ENCODE data around the gene BCL2L1.

The BCL2L1 gene

DNA sequence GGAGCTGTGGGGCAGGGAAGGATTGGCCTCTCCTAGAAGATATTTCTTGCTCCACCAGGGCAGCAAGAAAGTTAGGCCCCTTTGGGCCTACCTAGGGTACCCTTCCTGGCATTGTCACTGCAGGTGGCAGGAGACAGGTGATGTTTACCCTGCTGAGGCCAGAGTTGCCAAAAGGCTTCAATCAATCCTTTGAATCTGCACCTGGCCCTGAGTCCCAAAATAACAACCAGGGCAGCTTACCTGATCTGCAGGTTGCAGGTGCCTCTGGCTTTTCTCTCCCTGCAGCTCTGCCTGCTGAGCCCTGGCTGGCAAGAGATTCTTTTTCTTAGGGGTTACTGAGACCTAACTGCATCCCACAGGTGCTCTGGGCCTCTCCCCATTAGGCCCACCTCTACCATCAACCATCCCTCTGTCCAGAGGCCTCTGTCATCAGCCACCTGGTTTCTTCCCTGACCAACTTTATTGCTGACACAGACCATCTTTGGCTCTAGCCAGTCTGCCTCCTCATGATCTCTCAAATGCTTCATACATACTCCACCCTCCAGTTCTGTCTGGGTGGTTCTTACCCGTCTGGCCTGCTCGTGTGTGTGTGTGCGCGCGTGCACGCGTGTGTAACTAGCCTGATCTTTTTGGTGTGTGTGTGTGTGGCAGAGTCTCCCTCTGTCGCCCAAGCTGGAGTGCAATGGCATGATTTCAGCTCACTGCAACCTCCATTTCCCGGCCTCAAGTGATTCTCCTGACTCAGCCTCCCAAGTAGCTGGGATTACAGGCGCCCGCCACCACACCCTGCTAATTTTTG is 13.7 kb downstream of the BCL2L1 start:
- no peak for DNase-seq

DNA sequence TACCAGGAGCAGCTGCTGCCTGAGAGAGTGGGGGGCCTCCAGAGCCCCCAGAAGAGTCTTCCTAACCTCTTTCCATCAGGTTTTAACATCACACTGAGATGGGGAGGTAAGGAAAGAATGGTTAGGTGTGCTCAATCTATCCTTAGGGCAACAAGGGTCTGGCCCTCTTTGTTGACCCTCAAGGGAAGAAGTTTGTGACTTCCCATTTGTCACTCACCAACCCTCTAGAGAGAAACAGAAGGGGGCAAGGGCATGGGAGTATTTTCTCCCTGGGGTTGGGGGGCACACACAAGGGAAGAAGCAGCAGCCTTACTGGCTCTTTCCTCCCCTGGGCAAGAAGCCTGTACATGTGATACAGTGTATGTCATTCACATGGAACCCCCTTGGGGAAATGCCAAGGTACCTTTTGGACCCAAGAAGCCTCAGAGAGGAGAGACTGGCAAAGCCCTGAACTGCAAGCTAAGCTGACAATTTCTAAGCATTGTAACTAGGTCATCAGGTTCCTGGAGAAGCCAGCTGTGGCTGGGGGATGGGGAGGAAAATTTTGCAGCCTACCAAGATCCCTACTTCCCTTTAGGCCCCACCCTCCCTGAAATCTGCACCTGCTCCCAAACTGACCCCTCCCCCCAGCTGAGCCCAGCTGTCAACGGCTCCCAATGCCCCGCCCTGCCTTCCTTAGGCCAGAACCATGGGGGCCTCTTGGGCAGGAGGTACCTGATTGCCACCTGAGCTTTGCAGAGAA is 14.5 kb downstream of the BCL2L1 start:
- DNase-seq: no peak

DNA sequence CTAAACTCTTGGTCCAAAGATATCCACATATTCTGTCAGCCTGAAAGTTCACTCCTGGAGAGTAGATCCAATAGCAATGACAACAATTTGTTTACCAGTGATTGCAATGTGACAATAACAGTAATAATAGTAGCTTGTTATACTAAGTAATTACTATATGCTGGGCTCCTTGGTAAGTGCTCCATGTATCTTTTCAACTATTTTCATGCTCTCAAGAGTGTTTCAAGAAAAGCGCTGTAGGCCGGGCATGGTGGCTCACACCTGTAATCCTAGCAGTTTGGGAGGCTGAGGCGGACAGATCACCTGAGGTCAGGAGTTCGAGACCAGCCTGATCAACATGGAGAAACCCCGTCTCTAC is 15.4 kb downstream of the BCL2L1 start:
- no peak for DNase-seq

DNA sequence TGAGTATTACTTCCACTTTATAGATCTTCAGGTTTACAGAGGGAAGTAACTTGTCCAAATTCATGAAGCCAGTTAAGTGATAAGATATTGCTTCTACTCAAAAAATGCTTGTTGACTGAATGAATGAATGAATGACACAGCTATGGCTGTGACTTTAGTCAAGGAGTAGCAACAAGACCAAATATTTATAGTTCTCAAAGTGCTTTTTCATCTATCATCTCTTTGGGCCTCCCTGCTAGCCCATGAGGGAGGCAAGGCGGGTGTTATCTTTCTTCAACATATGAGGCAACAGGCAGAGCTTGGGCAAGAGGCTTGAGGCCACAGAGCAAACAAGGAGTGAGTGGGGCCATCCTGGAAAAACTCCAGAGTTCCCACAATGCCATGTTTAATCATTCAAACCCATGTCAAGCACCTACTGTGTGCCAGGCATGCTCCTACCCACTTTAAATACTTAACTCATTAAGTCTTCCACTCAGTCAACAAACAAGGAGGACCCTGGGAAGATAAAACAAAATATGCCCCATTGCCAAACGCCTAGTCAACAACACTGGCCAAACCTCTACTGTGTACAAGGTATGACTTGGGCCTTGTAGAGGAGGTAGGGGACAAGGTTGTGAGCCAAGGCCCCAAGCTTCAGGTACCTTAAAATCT is 15.9 kb downstream of the BCL2L1 start:
- no peak for DNase-seq

DNA sequence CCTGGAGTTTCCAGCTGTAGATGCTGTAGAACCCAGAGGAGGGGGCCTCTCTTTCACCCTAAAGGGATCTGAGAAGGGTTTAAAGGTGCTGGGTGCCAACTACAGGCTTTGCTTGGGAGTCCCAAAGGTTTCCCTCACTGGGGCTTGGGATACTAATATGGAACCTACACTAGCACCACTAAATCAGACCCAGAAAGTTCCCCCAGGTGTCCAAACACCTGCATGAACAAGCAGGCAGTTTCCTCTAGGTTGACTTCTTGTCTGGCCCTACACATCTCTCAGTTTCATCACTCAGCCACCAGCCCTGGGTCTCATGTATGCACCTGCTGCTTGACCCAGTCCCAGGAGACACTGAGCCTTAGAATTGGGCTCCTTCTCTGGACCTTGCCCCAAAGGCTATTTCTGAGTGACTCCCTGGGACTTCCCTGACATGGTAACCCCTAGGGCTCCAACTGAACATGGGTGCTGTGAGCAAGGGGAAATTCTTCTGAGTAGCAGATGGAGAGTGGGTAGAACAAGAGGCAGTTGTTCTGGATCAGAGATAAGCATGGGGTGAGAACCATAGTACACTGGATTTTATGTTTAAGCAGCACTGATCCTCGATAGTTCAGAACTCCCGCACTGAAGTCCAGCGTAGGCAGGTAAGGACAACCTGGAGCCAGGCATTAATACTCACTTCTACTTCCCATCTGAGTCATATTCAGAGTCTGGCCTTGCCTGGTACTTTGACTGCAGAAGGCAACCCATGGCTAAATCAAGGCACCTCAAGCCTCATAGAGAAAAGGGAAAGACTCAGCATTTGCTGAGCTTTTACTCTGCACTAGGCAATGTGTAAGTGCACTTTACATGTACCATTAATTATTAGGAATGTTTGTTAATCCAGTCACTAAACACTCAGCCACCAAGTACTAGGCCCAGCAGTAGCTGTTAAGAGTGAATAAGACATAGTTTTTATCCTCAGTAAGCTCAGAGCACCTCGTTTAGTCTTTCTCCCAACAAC is 16.8 kb downstream of the BCL2L1 start:
- no peak for DNase-seq

DNA sequence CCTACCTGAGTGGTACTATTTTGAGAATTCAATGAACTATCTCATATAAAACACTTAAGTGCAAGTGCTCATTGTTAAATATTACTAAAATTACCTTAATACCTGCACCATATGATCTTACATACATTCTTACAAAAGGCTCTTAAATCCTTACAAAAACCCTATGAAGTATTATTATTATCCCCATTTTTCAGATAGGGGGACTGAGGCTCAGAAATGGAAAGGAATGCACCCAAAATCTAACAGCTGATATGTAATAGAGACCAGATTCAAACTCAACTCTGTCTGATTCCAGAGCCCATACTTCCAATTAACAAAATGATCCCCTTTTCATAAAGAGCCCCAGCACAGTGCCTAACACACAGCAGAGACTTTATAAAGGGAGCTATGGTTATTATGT is 17.5 kb downstream of the BCL2L1 start:
- DNase-seq: no peak

DNA sequence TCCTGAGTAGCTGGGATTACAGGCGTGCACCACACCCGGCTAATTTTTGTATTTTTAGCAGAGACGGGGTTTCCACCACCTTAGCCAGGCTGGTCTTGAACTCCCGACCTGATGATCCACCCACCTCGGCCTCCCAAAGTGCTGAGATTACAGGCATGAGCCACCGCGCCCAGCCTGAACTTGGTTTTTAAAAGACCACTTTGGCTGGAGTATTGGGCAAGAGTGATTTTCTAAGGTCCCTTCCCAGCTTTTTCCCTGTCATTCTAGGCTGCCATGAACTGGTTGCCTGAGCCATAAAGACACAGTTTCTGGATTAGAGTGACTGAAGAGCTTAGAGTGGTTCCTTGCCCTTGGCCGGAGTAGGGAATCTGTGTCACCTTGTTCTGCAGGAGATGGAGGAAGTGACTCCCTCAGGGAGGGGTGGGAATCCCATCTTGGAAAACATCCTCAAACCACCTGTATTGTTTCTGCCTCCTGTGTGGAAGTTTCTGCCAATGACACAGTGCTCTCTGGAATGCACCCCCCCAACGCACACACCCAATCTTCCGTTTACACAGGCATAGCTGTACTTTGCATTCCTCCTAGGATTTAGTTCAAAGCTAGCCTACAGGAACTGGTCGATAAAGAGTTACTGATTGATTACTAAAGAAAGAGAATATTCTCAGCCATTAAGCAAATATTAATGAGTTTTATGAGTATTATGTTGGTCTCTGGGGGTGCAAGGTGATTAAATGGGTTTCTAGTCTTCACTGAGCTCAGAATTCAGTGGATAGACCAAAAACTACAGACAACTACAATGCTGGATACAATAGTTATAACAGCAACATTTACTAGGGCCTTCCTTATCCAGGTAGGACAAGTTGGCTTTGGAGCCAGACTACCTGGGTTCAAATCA is 18.2 kb downstream of the BCL2L1 start:
- DNase-seq: no peak

DNA sequence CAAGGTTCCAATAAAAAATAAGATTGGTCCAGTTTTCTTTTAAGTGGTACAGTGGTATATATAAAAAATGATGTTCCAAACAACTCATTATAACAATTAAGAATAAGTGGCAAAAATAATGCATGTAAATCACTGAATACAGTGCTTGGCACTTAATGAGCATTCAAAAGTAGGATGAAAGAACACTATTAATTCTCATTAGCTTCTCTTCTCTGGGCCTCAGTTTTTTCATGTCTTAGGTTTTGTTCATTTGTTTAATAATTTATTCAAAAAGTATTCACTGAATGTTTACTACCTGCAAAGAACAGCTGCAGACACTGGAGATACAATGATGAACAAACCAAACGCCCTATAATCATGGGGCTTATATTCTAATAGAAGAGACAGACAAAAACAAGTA is 21.1 kb downstream of the BCL2L1 start:
- DNase-seq: no peak

DNA sequence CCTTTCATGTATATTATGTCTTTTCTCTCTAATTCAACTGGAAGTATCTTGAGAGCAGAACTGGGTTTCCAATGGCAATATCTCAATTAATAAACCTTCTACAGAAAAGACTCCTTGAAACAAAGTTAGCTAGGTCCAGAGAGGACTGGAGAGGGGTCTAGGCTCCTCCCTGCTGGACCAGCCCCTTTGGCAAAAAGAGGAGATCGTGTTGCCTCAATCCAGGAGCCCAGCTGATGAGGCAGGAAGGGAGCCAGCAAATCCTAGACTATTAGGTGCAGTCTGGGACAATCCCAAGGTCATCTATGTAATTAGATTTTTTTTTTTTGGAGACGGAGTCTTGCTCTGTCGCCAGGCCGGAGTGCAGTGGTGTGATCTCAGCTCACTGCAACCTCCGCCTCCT is 21.9 kb downstream of the BCL2L1 start:
- no peak for DNase-seq

DNA sequence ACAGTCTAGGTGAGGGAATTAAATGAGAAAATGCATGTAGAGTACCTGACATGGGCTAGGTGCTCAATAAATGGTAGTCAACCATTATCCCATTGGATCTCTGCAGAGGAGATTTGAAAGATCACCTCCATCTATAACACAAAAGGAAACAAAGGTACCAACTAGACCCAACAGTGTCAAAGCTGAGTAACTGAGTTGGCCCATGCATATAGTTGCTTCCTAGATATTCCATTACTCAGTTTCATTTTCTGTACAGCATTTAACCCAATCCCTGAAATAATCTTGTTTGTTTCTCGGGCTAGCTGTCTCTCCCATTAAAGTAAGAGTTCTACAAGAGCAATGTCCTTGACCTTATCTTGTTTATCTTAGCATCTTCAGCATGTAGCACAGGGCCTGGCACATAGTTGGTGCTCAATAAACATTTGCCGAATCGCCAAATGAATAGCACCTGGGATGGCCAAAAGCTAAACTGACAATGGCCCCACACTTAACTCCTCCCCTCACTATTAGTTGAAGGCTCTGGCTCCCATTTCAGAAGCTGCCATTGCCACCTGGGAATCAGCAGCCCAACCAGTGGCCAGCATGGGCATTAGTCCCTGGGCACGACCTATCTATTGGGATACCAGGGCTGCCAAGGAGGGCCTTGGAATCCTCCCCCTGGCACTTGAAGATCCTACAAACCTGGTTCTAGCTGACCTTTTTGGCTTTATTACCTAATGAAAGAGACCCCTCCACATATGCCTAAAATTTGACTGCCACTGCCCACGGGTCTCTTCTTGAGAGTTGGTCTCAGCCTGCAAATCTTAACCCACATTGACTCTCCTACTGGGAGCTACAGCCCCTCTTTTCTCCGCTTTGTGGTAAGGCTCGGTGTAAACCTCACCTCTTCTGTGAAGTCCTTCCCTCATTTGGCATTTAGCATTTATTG is 22.6 kb downstream of the BCL2L1 start:
- DNase-seq: no peak

DNA sequence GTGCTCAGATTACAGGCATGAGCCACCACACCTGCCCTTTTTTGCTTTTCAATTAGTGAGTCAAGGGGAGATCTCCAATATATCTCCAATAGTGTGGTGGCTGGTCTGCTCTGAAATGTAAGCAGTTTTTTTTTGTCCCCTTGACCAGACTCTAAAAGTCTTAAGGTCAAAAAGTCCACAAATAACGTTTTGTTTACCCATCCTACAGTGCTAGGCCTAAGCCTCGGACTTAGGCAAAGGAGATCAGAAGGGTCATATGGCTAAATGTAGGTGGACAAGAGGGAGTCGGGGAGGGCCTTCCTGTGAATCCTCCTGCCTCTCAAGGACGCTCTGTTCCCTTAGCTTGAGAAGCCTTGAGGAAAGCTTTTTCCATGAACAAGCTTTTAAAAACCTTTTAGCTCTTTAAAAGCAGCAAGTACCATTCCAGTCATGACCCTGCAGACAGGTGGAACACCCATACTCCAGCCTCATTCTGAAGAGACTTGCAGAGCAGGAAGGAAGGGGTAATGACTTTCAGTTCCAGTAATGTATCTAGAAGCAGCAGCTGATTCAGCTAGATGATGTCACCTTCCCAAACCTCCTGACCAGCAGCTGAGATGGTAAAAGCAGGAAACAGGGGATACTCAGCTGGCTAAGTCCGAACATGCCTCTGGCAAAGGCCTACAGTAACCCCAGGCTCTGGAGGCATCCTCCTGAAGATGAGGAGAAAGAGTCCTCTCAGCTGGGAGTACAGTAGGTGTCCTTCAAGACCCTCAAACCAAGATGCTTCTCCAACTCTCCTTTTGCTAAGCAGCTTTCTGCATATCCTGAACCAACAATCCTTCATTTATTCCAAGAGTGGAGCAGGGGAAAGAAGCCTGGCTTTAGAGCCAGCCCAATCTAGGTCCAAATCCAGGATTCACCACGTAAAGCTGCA is 23.6 kb downstream of the BCL2L1 start:
- DNase-seq: no peak

DNA sequence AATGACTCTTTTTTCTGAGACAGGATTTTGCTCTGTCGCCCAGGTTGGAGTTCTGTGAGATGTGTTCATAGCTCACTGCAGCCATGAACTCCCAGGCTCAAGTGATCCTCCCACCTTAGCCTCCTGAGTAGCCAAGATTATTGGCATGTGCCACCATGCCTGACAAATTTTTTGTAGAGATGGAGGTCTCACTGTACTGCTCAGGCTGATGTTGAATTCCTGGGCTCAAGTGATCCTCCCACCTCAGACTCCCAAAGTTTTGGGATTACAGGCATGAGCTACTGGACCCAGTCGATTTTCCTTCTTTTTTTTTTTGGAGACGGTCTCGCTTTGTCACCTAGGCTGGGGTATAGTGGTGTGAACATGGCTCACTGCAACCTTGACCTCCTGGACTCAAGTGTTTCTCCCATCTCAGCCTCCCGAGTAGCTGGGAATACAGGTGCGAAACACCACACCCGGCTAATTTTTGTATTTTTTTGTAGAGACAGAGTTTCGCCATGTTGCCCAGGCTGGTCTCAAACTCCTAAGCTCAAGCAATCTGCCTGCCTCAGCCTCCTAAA is 24.3 kb downstream of the BCL2L1 start:
- DNase-seq: no peak

DNA sequence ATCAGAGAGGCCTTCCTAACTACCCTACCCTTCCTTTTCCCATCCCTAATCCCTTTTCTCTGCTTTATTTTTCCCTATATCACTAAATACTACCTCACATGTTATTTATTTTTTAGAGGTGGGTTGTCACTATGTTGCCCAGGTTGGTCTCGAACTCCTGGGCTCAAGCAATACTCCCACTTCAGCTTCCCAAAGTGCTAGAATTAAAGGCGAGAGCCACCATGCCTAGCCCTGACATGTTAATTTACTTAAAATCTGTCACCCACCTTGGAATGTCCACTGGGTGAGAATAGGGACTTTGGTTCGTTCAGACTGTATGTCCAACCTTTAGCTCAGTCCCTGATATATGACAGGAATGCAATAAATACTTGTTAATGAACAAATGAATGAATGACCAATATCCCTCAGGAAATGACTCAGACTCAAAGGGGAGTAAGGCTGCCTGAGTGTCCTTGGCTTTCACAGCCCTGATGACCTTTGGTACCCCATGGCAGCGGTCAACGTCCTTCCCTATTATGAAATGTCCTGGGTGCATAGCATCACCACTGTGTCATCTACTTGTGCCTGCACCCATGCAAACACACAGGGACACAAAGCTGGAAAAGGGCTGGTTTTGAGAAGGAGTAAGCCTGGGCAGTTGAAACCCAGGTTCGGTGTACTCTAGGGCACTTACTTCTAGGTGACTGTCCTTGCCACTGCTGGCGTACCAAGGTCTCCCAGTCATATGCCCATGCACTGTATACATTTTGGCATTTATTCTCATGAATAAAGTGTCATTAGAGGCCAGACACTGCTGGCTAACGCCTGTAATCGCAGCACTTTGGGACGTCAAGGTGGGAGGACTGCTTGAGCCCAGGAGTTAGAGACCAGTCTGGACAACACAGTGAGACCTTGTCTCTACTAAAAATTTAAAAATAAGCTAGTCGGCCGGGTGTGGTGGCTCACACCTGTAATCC is 26.5 kb downstream of the BCL2L1 start:
- DNase-seq: no peak

DNA sequence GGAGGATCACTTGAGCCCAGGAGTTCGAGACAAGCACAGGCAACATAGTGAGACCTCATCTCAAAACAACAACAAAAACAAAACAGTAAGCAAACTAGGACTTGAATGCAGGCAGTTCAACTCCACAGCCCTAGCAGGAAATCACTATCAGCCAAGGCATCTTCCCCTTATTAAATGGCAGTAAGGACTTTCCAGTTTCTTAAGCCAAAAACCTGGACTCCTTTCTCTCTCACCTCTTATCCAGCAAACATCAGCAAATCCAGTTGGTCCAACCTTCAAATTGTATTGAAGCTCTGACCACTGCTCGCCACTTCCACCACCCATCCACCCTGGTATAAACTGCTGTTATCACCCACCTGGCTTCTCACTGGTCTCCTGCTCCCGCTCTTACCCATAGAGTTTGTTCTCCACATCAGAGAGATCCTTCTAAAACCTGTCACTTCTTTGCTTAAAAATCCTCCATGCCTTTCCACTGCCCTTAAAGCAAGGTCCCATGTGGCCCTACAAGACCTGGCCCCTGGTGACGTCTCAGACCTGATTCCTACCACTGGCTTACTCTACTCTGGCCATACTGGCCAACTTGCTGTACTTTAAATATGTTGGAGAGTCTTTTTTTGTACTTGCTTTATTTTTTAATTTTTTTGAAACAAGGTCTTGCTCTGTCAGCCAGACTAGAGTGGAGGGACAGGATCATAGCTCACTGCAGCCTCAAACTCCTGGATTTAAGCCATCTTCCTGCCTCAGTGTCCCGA is 27.6 kb downstream of the BCL2L1 start:
- DNase-seq: no peak

DNA sequence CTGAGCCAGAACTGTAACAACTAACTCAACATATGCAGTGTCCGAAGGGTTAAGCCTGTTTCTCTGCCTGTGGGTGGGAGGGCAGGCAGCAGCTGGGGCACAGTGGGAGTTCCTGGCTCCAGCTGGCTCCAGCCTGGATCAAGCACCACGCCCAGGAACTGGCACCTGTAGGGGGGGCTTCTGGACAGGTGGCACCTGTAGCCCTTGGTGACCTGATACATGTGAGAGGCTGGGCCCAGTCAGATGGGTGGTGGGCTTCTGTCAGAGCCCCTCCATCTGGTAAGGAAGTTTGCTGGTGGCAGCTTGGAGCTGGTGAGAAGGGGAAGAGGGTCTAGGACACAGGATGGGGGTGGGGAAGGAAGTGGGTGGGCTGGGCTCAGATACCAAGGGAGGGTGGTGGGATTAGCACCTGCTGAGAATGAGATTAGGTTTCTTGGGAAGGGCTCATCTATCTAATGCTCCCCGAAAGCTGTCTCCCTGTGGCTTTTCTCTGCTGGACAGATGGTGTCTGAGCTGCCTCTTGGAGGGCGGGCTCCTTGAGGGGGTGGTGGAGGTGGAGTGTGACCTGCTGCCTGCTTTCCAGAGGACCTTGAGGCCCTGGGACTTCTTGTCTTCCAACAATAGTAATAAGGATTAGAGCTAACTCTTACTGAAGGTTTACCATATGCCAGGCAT is 28.5 kb downstream of the BCL2L1 start:
- DNase-seq: no peak

DNA sequence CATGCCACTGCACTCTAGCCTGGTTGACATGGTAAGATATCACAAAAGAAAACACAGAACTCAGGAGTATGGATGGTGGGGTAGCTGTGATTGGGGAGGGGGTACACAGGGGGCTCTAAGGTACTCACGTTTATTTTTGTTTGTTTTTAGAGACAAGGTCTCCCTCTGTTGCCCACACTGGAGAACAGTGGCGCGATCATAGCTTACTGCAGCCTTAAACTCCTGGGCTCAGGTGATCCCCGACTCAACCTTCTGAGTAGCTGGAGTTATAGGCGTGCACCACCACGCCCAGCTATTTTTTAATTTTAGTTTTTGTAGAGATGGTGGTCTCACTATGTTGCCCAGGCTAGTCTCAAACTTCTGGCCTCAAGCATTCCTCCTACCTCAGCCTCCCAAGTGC is 29.3 kb downstream of the BCL2L1 start:
- DNase-seq: no peak

All from CD4-positive, alpha-beta T cell treated with Interleukin-17A for 4 hours (primary cell).